Spleen (tissue), 7 donors: Measurements from ENCODE around the gene MAP3K1.

Experiments
- POLR2A ChIP-seq, 3 donors: fragments of 450-650 bp; IDR thresholded peaks; one replicate each; pipeline ENCODE4 v1.5.1; 2017; ENCODE audit warnings: antibody characterized with exemption in 3 of 3, mild to moderate bottlenecking in 1 of 3
- TF ChIP-seq, protein P1 (sequence below), 11 experiments: fragments of 200-600 bp in 7 of 11; fragments of 450-650 bp in 4 of 11; sonication (generic) in 4 of 11; IDR thresholded peaks in 8 of 11; conservative IDR thresholded peaks in 3 of 11; 1 replicate in 7 of 11; 2 replicates in 4 of 11; pipeline versions ENCODE4 v1.4.0 to v1.8.0; 2016 to 2021; ENCODE audit warnings: antibody characterized with exemption in 11 of 11, inconsistent platforms in 4 of 11, mild to moderate bottlenecking in 1 of 11
- donor health status: DM: no; HTN: no; CAD: no; lungs with moderate emphysema.
- donor health status: DM: no; HTN: no; CAD: no.
- donor health status: DM: no; HTN: no; CAD: no.

DNA sequence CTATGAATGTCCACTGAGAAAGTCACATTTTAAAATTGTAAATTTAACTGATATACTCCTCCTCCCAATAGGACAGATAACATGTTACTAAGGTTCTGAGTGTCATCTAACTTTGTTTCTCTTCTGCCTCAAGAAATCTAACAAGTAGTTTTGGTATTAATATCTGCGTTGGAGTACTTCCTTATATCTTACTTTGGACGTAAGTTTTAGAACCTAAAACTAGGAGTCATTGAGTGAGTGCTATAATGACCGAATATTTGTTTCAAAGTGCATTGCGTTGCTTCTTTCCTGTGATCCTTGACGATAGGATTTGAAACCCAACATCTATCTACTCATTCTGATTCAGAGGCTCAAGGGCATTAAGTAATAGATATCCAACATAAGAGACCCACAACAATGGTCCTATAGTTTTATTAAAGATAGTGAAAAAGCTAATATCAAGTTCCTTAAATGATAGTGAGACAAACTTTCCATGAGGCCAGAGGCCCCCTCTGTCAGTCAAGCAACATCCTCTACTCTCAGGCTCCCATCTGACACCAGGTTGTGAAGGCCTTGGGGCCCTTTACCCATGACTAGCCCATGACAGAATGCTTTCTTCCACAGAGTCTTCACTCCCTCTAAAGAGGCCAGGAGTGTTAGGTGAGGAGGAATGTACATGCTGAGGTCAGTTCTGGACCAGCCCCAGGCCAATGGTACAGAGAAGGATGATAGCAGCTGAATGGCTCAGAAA, 45.3 kb upstream of the MAP3K1 start:
- TF ChIP-seq, protein P1, sequence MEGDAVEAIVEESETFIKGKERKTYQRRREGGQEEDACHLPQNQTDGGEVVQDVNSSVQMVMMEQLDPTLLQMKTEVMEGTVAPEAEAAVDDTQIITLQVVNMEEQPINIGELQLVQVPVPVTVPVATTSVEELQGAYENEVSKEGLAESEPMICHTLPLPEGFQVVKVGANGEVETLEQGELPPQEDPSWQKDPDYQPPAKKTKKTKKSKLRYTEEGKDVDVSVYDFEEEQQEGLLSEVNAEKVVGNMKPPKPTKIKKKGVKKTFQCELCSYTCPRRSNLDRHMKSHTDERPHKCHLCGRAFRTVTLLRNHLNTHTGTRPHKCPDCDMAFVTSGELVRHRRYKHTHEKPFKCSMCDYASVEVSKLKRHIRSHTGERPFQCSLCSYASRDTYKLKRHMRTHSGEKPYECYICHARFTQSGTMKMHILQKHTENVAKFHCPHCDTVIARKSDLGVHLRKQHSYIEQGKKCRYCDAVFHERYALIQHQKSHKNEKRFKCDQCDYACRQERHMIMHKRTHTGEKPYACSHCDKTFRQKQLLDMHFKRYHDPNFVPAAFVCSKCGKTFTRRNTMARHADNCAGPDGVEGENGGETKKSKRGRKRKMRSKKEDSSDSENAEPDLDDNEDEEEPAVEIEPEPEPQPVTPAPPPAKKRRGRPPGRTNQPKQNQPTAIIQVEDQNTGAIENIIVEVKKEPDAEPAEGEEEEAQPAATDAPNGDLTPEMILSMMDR (IDR thresholded peaks at IDR 0.05 in 8 of 11, conservative IDR thresholded peaks at IDR 0.05 in 3 of 11), result no peak
- no peak for TF ChIP-seq POLR2A (IDR thresholded peaks at IDR 0.05)
